OCI-M2 (cell line): ENCODE measurements around the gene FDX2.
A peak's percentile ranks its signal among the peaks of the same experiment; 100 is the strongest.

Source experiments
- DNase-seq: peaks from one replicate; lab custom pipeline; 2025; ENCODE audit not compliant: unreplicated experiment; lab: John Stamatoyannopoulos, UW

Gene FDX2

DNA sequence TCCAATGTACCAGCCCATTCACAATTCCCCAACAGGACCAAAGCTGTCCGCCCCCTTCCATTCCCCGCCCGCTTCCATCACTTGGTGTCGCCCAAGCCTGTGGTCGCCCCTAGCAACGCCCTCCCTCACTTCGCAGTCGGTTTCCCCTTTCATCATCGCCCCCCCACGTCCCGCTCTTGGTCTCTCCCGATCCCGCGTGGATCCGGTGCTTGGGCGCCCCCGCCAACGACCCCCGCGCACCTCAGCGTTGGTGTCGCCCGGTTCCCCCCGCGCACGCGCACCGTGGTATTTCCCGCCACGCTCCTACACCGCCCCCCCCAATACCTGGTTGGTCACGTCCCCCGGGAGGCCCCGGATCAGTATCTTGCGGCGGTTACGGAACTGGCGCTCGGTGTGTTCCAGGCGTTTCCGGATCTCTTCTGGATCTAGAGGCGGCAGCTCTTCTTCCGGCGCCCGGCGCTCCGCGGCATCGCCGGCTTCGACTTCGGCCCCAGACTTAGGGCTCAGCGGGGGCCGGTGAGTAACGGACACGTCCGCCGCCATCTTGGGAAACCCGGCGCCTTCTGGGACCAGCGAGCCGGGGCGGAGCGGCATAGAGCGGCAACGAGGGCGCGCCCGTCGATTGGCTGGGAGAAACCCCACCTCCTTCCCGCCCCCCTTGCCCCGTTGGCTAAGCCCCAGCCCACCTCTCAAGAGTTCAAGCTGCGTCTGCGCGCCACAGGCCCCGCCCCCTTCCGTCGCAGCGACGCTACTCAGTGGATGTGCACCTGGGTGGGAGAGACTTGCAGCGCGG lies 17.3 kb upstream of the FDX2 start, which contains the start of gene RAVER1:
Gene RAVER1, minus strand, starts transcription at position 565 of the 793 bp plus-strand sequence. Its CDS starts 22 bp downstream, at position 543.
- DNase-seq = peak; percentile 100

GRCh38 chr19:10332158-10332964 lies 16.5 kb upstream of the FDX2 start:
- DNase-seq = no peak

GRCh38 chr19:10329555-10329954 lies 13.7 kb upstream of the FDX2 start:
- DNase-seq = no peak

DNA sequence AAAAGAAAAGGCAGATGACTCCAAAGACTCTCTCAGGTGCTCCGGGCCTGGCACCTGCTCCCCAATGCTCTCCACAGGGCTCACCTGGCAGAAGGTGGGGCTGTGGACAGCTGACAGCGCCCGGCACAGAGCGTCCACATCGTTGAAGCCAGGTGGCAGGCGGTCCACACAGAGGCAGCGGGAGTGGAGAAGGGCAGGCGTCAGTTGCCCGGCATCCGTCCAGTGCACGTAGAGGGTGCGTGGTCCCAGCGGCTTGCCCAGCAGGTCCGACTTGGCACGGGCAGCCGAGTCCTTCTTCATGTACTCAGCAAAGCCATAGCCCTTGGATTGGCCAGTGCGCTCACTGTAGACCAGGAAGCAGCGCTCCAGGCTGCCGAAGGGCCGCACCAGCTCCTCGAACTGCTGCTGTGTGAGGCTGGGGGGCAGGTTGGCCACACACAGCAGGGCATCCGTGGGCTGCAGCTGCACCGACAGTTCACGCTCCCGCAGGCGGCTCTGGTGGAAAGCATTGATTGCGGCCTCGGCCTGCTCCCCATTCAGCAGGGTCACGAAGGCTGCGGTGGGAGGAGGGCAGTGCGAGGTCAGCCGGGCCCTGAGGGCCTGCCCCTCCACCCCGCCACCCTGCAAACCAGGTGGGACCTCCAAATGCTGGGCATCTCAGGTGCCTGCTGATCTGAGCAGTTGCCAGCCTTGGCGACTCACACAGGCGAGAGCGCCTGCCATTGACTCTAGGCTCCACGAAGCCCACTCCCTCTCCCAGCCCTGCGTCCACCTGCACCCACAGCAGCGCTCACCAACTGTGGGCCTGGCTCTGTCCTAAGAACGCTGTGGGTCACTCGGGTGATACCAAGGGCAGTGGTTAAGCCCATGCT lies 13.0 kb upstream of the FDX2 start:
- DNase-seq = no peak

GRCh38 chr19:10327793-10328192 lies 12.0 kb upstream of the FDX2 start:
- no peak for DNase-seq

GRCh38 chr19:10325732-10326131 lies 9.9 kb upstream of the FDX2 start:
- DNase-seq = no peak

DNA sequence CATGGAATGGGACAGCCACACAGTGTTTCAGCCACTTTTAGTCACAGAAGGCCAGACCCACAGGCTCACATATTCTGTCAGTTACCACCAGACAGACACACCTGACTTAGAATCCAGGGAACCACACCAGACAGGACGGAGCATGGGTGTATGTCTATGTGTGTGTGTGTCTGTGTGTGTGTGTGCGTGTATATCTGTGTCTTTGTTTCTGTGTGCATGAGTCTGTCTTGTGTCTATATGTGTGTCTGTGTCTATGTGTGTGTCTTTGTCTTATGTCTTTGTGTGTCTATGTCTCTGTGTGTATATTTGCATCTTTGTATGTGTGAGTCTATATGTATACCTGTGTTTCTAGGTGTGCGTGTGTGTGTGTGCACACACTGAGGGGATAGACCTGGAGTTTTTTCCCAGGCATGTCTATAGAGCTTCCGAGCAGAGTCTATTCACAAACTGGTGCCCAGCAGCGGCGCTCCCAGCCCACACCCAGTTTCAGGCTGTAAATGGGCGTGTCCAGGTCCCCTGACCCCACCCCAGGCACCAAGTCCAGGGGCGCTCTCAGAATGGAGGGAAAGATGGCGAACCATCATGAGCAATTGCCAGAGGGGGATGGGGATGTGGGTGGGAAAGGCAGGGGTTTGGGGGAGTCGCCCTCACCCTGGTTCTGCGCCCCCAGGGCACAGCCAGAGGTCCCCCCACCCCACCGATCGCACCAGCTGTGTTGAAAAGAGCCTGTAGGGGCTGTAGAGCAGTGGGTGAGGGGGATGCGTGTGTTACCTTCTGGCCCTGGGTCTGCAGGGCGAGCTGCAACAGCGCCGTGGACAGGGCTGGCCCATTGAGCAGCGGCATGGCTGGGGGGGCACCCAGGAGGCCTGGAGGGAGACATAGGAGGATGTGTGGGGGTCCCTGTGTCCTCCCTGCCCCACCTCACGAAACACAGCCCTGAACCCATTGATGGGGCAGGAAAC lies 6.3 kb upstream of the FDX2 start:
- no peak for DNase-seq

DNA sequence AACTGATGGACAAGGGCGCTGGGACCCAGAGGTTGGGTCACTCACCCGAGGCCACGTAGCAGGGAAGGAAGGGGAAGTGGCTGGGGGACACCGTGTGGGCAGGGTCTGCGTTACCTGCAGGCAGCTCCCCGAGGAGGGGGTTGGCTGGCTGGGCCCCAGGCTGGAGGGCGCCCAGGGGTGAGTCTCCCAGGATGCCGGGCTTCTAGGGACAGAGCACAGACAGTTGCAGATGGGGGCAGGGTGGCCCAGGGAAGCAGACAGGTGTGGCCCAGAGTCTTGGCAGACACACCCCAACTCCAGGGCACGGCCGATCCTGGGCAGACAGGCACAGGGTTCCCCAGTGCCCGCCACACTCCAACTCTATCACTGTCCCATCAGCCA lies 5.6 kb upstream of the FDX2 start:
- no peak for DNase-seq

DNA sequence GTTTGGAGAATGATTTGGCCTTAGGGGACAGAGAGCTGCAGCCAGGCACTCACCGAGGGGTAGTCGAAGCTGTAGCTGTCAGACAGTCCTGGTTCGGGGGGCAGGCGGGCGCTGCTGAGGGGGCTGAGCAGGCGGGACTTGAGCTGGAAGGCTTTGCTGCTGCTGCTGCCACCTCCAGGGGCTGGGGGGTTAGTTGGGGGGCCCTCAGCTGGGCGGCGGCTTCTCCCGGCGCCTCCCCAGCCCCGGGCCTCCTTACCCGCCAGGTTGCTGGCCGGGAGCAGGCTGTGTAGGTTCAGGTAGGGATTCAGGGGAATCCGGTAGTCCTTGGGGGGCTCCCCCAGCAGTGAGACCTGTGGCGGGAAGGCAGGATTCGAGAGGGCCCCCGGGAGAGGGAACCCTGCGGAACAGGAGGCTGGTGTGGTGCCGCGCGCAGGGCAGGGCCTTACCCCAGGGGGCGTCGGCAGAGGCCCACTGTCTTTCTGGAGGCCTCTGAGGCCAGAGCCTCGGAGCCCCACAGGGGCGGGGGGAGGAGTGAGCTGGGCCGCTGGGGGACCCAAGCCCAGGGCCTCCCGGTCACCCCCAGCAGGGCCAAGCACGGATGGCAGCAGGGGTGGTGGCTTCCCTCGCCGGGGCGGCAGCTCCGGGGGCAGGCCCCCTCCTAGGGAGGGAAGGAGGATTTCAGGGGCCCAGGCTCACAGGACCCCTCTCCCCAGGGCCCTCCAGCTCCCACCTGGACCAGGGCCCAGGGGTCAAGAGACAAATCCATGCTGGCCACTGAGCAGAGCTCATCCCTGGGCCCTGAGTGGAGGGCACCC lies 5.0 kb upstream of the FDX2 start:
- no peak for DNase-seq

DNA sequence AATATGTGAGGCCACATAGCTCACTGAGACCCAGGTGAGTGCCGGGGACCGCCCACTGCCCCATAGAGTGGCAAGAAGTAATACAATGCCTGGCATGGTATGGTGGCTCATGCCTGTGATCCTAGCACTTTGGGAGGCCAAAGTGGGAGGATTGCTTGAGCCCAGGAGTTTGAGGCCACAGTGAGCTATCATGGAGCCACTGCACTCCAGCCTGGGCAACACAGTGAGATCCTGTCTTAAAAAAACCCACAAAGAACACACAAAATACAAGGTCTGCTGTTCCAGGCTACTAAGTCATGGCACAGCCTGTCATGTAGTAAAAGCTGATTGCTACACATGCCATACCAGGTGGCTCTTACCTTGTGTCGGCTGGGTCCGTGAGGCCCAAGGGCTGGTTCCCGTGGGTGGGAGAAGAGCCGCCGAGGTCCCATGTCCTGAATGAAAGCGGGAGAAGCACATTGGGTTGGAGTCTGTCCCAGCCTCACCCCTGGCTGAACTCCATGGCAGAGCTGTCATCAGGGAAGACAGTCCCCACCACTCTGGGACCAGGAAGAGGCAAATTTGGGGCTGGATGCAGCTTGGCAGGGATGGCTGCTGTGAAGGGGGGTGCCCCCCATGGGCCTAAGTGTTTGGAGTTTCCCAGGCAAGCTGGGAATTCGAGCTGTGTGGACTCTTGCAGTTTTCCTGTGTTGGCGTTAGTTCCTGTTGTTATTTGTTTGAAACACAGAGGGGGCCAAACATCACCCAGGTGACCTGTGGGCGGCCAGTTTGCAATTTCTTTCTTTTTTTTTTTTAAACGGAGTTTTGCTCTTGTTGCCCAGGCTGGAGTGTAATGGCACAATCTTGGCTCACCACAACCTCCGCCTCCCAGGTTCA lies 3.2 kb upstream of the FDX2 start:
- no peak for DNase-seq

- no peak for DNase-seq
These were observed 2.1 kb upstream of the FDX2 start for GRCh38 chr19:10317857-10318462.

GRCh38 chr19:10317045-10317856 lies 1.4 kb upstream of the FDX2 start:
- DNase-seq = no peak

GRCh38 chr19:10316229-10317044 lies 622 bp upstream of the FDX2 start:
- peak; percentile 98 for DNase-seq

DNA sequence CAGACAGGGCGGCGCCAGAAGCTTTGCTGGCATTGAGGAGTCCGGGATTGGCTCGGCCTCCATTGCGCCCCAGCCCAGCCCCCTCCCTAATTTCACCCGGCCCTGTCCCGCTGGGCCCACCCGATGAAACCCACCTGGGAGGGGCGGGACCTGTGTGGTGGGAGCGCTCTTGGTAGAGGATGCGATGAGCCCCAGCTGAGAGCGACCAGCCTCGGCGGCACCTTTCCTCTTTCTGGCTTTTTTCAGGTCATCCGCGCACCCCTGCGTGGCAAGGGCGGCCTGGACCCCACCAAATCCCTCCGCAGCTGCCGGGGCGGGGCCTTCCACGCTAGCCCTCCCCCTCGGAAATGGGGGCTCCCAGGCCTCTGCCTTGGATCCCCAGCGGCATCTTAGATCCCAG lies 6.4 kb downstream of the FDX2 start, which contains the start of gene ZGLP1:
Gene ZGLP1, minus strand, starts transcription at position 393 of the 400 bp plus-strand sequence.
- no peak for DNase-seq

- DNase-seq = no peak
These were observed 9.5 kb downstream of the FDX2 start for GRCh38 chr19:10306327-10306726.

- no peak for DNase-seq
These were observed 10.5 kb downstream of the FDX2 start for GRCh38 chr19:10305139-10305806.
